Right forelimb (tissue), 1 donor: Measurements from ENCODE around the gene KNTC1.
"Not testable (repeated sequence)": the region's sequence is repeated elsewhere in the genome, so short reads cannot be mapped to it uniquely, and the experiment has no call there.

Source experiments
- DNase-seq: peaks from one replicate; pipeline ENCODE4 v3.0.0-alpha.2; 2018

The KNTC1 gene

GRCh38 chr12:122526683-122527477 is at the start of gene KNTC1, which contains the start of gene RSRC2:
TSS of gene KNTC1 (plus strand) at chr12:122527249. CDS start at chr12:122530064, 2,815 bp downstream.
TSS of gene RSRC2 (minus strand) at chr12:122526936. CDS start at chr12:122526853, 83 bp downstream.
- peak; percentile 98 for DNase-seq

GRCh38 chr12:122480753-122481152 is 46.3 kb upstream of the KNTC1 start:
- no peak for DNase-seq

- no peak for DNase-seq
These were observed 45.2 kb upstream of the KNTC1 start for GRCh38 chr12:122481861-122482260.

- no peak for DNase-seq
These were observed 43.1 kb upstream of the KNTC1 start for GRCh38 chr12:122483969-122484368.

GRCh38 chr12:122484385-122484784 is 42.7 kb upstream of the KNTC1 start:
- DNase-seq: not testable (repeated sequence)

- DNase-seq: not testable (repeated sequence)
These were observed 40.7 kb upstream of the KNTC1 start for GRCh38 chr12:122486360-122486759.

GRCh38 chr12:122486805-122487426 is 40.1 kb upstream of the KNTC1 start:
- no peak for DNase-seq

GRCh38 chr12:122487807-122488206 is 39.2 kb upstream of the KNTC1 start:
- DNase-seq: not testable (repeated sequence)

GRCh38 chr12:122489038-122489437 is 38.0 kb upstream of the KNTC1 start:
- DNase-seq: no peak

GRCh38 chr12:122491991-122492390 is 35.1 kb upstream of the KNTC1 start:
- DNase-seq: no peak

GRCh38 chr12:122493222-122493621 is 33.8 kb upstream of the KNTC1 start:
- not testable (repeated sequence) for DNase-seq

GRCh38 chr12:122495258-122495657 is 31.8 kb upstream of the KNTC1 start:
- no peak for DNase-seq

GRCh38 chr12:122499991-122500684 is 26.9 kb upstream of the KNTC1 start:
- DNase-seq: peak; percentile 73

- DNase-seq: peak; percentile 97
These were observed 26.2 kb upstream of the KNTC1 start, which contains the start of gene ZCCHC8 for GRCh38 chr12:122500685-122501488. TSS of gene ZCCHC8 (minus strand) at chr12:122500932. CDS start at chr12:122500840, 92 bp downstream.

GRCh38 chr12:122501489-122501989 is 25.5 kb upstream of the KNTC1 start:
- no peak for DNase-seq

- no peak for DNase-seq
These were observed 23.8 kb upstream of the KNTC1 start for GRCh38 chr12:122503147-122503751.

GRCh38 chr12:122503783-122504590 is 23.1 kb upstream of the KNTC1 start:
- no peak for DNase-seq

- DNase-seq: no peak
These were observed 21.5 kb upstream of the KNTC1 start for GRCh38 chr12:122505419-122506051.

GRCh38 chr12:122506393-122506938 is 20.6 kb upstream of the KNTC1 start:
- no peak for DNase-seq

GRCh38 chr12:122508163-122508562 is 18.9 kb upstream of the KNTC1 start:
- no peak for DNase-seq
